Activated CD4-positive, alpha-beta T cell treated with anti-CD3 and anti-CD28 coated beads, Interleukin-10, Interleukin-2, amounts not matched to agents 100 ng/mL and 50 ng/mL, durations not matched to agents 16 hours and 8 hours (primary cell): ENCODE measurements around the gene MCAT.

Experiments used
- DNase-seq: peaks from one replicate; pipeline ENCODE4 v3.0.0-alpha.2; 2020

The MCAT gene

GRCh38 chr22:43142880-43143562 is at the start of gene MCAT:
TSS of gene MCAT (minus strand) at chr22:43143398. CDS start at chr22:43143348, 50 bp downstream.
- DNase-seq = peak; percentile 89

- no peak for DNase-seq
These were observed 48.6 kb upstream of the MCAT start for GRCh38 chr22:43191831-43192230.

- no peak for DNase-seq
These were observed 45.8 kb upstream of the MCAT start for GRCh38 chr22:43188829-43189545.

- DNase-seq = peak; percentile 98
These were observed 44.2 kb upstream of the MCAT start for GRCh38 chr22:43187171-43188099.

- peak; percentile 56 for DNase-seq
These were observed 43.3 kb upstream of the MCAT start, which contains the start of gene TTLL12 for GRCh38 chr22:43186272-43187170. TSS of gene TTLL12 (minus strand) at chr22:43187134. CDS start at chr22:43187069, 65 bp downstream.

- DNase-seq = no peak
These were observed 42.7 kb upstream of the MCAT start for GRCh38 chr22:43185860-43186261.

- no peak for DNase-seq
These were observed 40.5 kb upstream of the MCAT start for GRCh38 chr22:43183496-43184277.

GRCh38 chr22:43182726-43183125 is 39.5 kb upstream of the MCAT start:
- DNase-seq = no peak

- DNase-seq = no peak
These were observed 38.9 kb upstream of the MCAT start for GRCh38 chr22:43182118-43182517.

GRCh38 chr22:43181321-43182076 is 38.3 kb upstream of the MCAT start:
- no peak for DNase-seq

GRCh38 chr22:43180670-43181069 is 37.5 kb upstream of the MCAT start:
- no peak for DNase-seq

GRCh38 chr22:43179911-43180195 is 36.7 kb upstream of the MCAT start:
- no peak for DNase-seq

GRCh38 chr22:43179146-43179910 is 36.1 kb upstream of the MCAT start:
- DNase-seq = no peak

GRCh38 chr22:43177479-43177878 is 34.3 kb upstream of the MCAT start:
- DNase-seq = no peak

- DNase-seq = no peak
These were observed 32.9 kb upstream of the MCAT start for GRCh38 chr22:43176090-43176489.

- DNase-seq = no peak
These were observed 31.8 kb upstream of the MCAT start for GRCh38 chr22:43174941-43175531.

GRCh38 chr22:43173976-43174720 is 30.9 kb upstream of the MCAT start:
- DNase-seq = no peak

- no peak for DNase-seq
These were observed 30.4 kb upstream of the MCAT start for GRCh38 chr22:43173566-43173965.

GRCh38 chr22:43172191-43172590 is 29.0 kb upstream of the MCAT start:
- no peak for DNase-seq
